ENCODE results near the gene TTC39A. TPM values are rescaled to one million over a fixed set of nuclear protein-coding genes. Genes with fewer than 3 reads are reported as not detected.

The TTC39A gene
- total and polyA plus RNA-seq, 2 of the 13 experiments (the other 11 are each of a cell fraction or from before 2014, with no cell fraction given): 0.33 to 1.5 TPM

GRCh38 chr1:51313961-51314777 lies 16.2 kb downstream of the TTC39A start (continued):
- TF ChIP-seq, protein P1, sequence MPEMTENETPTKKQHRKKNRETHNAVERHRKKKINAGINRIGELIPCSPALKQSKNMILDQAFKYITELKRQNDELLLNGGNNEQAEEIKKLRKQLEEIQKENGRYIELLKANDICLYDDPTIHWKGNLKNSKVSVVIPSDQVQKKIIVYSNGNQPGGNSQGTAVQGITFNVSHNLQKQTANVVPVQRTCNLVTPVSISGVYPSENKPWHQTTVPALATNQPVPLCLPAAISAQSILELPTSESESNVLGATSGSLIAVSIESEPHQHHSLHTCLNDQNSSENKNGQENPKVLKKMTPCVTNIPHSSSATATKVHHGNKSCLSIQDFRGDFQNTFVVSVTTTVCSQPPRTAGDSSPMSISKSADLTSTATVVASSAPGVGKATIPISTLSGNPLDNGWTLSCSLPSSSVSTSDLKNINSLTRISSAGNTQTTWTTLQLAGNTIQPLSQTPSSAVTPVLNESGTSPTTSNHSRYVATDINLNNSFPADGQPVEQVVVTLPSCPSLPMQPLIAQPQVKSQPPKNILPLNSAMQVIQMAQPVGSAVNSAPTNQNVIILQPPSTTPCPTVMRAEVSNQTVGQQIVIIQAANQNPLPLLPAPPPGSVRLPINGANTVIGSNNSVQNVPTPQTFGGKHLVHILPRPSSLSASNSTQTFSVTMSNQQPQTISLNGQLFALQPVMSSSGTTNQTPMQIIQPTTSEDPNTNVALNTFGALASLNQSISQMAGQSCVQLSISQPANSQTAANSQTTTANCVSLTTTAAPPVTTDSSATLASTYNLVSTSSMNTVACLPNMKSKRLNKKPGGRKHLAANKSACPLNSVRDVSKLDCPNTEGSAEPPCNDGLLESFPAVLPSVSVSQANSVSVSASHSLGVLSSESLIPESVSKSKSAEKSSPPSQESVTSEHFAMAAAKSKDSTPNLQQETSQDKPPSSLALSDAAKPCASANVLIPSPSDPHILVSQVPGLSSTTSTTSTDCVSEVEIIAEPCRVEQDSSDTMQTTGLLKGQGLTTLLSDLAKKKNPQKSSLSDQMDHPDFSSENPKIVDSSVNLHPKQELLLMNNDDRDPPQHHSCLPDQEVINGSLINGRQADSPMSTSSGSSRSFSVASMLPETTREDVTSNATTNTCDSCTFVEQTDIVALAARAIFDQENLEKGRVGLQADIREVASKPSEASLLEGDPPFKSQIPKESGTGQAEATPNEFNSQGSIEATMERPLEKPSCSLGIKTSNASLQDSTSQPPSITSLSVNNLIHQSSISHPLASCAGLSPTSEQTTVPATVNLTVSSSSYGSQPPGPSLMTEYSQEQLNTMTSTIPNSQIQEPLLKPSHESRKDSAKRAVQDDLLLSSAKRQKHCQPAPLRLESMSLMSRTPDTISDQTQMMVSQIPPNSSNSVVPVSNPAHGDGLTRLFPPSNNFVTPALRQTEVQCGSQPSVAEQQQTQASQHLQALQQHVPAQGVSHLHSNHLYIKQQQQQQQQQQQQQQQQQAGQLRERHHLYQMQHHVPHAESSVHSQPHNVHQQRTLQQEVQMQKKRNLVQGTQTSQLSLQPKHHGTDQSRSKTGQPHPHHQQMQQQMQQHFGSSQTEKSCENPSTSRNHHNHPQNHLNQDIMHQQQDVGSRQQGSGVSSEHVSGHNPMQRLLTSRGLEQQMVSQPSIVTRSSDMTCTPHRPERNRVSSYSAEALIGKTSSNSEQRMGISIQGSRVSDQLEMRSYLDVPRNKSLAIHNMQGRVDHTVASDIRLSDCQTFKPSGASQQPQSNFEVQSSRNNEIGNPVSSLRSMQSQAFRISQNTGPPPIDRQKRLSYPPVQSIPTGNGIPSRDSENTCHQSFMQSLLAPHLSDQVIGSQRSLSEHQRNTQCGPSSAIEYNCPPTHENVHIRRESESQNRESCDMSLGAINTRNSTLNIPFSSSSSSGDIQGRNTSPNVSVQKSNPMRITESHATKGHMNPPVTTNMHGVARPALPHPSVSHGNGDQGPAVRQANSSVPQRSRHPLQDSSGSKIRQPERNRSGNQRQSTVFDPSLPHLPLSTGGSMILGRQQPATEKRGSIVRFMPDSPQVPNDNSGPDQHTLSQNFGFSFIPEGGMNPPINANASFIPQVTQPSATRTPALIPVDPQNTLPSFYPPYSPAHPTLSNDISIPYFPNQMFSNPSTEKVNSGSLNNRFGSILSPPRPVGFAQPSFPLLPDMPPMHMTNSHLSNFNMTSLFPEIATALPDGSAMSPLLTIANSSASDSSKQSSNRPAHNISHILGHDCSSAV (CRISPR knock-in tag; IDR thresholded peaks at IDR 0.05; ENCODE audit: borderline replicate concordance): no peak

GRCh38 chr1:51313268-51313852 lies 17.0 kb downstream of the TTC39A start:
- WGBS (ENCODE audit: low lambda C conversion rate): 60% methylated on average over 5 of the region's 5 CpGs
- intact Hi-C loops (cut with micrococcal nuclease; ENCODE audit: unreplicated experiment): no loop called here
- Histone ChIP-seq H3K27ac (ENCODE audit: extremely low read length, insufficient read depth, low read length) (no peak overlapping the region), H3K79me2 (ENCODE audit: insufficient read depth, low read length) (no peaks in the 10 kb centered on the region), H4K20me1 (ENCODE audit: insufficient read depth, low read length) (no peaks in the 10 kb centered on the region), H3K4me3 (replicated peaks in 1 of 3; ENCODE audit: insufficient read depth in 1 of 3, low read depth in 2 of 3, low read length in 3 of 3) (no peak overlapping the region), H3K4me1 (ENCODE audit: insufficient read depth, low read length) (peaks cover 30% of the 10 kb centered on the region), H3K4me2 (ENCODE audit: low read depth, low read length) (peak overlapping the region; percentile 68; the same call in 1 of the 2 replicates), H3K36me3 (replicated peaks in 1 of 2; ENCODE audit: control insufficient read depth in 1 of 2, insufficient read depth in 2 of 2, low read length in 2 of 2) (no peaks in the 10 kb centered on the region), H2AFZ (ENCODE audit: low read length) (no peak overlapping the region), H3K9me3 (ENCODE audit: low read length) (no peaks in the 10 kb centered on the region), H3K27me3 (ENCODE audit: control insufficient read depth in 1 of 2, insufficient read depth in 2 of 2, low read length in 2 of 2) (no peaks in the 10 kb centered on the region), H3K9ac (ENCODE audit: insufficient read depth, low read depth, low read length) (no peak overlapping the region)
- ATAC-seq (peak; percentile 67), FAIRE-seq (no peak), DNase-seq (ENCODE audit: low spot score) (no peak)
- POLR2A ChIA-PET: no interaction called here
- no TSS peak for BruUV-seq (replicated peaks)
- in situ Hi-C loops (cut with HindIII; ENCODE audit: extremely low pct_ligation_motif_present, low pct_unique_long_range_greater_than_20kb): no loop called here
- CTCF ChIA-PET (ENCODE audit: low intra/inter-chr PET ratio, low total read pairs): no interaction called here
- TF ChIP-seq, protein P2, sequence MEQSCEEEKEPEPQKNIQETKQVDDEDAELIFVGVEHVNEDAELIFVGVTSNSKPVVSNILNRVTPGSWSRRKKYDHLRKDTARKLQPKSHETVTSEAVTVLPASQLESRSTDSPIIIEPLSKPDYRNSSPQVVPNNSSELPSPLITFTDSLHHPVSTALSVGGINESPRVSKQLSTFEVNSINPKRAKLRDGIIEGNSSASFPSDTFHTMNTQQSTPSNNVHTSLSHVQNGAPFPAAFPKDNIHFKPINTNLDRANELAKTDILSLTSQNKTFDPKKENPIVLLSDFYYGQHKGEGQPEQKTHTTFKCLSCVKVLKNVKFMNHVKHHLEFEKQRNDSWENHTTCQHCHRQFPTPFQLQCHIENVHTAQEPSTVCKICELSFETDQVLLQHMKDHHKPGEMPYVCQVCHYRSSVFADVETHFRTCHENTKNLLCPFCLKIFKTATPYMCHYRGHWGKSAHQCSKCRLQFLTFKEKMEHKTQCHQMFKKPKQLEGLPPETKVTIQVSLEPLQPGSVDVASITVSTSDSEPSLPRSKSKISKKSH (CRISPR knock-in tag; IDR thresholded peaks at IDR 0.05; ENCODE audit: borderline replicate concordance): no peak
- TF ChIP-seq MBD4 (IDR thresholded peaks at IDR 0.05; ENCODE audit: borderline replicate concordance, low read length) (no peak), MTF2 (CRISPR knock-in tag; IDR thresholded peaks at IDR 0.05; ENCODE audit: borderline replicate concordance) (no peak), ZFP36L1 (CRISPR knock-in tag; IDR thresholded peaks at IDR 0.05) (no peak)
- TF ChIP-seq, protein P3, sequence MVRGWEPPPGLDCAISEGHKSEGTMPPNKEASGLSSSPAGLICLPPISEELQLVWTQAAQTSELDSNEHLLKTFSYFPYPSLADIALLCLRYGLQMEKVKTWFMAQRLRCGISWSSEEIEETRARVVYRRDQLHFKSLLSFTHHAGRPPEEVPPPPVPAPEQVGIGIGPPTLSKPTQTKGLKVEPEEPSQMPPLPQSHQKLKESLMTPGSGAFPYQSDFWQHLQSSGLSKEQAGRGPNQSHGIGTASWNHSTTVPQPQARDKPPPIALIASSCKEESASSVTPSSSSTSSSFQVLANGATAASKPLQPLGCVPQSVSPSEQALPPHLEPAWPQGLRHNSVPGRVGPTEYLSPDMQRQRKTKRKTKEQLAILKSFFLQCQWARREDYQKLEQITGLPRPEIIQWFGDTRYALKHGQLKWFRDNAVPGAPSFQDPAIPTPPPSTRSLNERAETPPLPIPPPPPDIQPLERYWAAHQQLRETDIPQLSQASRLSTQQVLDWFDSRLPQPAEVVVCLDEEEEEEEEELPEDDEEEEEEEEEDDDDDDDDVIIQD (CRISPR knock-in tag; IDR thresholded peaks at IDR 0.05; ENCODE audit: low read depth): no peak
